Neuronal stem cell (in vitro differentiated cells): Measurements from ENCODE around the gene SAP25.

Experiments
- DNase-seq: peaks from one replicate; pipeline ENCODE4 v3.0.0-alpha.2; 2013; ENCODE audit warnings: low spot score
- H2AFZ ChIP-seq: one replicate; pipeline ENCODE4 v1.6.1; 2013; ENCODE audit warnings: mild to moderate bottlenecking, low read length, inconsistent platforms
- H2AK5ac ChIP-seq: 2 replicates; pipeline ENCODE4 v1.6.1; 2013; ENCODE audit warnings: low read depth, mild to moderate bottlenecking, inconsistent platforms, low read length, moderate library complexity, mixed read lengths
- H2BK120ac ChIP-seq: 2 replicates; pipeline ENCODE4 v1.6.1; 2013; ENCODE audit warnings: low read depth, mild to moderate bottlenecking, inconsistent platforms, low read length, moderate library complexity, mixed read lengths
- H2BK12ac ChIP-seq: one replicate; pipeline ENCODE4 v1.6.1; 2013; ENCODE audit warnings: low read length, inconsistent platforms
- H2BK15ac ChIP-seq: 2 replicates; pipeline ENCODE4 v1.6.1; 2013; ENCODE audit warnings: mild to moderate bottlenecking, low read length, inconsistent platforms, mixed read lengths
- H2BK5ac ChIP-seq: one replicate; pipeline ENCODE4 v1.6.1; 2013; ENCODE audit warnings: inconsistent platforms, mild to moderate bottlenecking, low read length, moderate library complexity
- H3K14ac ChIP-seq: one replicate; pipeline ENCODE4 v1.6.1; 2013; ENCODE audit warnings: low read length, inconsistent platforms
- H3K18ac ChIP-seq: 2 replicates; pipeline ENCODE4 v1.6.1; 2013; ENCODE audit warnings: low read length, inconsistent platforms
- H3K23ac ChIP-seq: 2 replicates; pipeline ENCODE4 v1.6.1; 2013; ENCODE audit warnings: low read depth, mild to moderate bottlenecking, mixed read lengths, low read length, inconsistent platforms; ENCODE audit not compliant: poor library complexity
- H3K27ac ChIP-seq: replicated peaks from 3 replicates; pipeline ENCODE4 v1.5.1; 2013; ENCODE audit warnings: low read length, inconsistent platforms
- H3K27me3 ChIP-seq, 3 experiments: 2 replicates each; pipeline ENCODE4 v1.6.1; 2013; ENCODE audit warnings: low read length in 3 of 3, mild to moderate bottlenecking in 2 of 3, inconsistent platforms in 1 of 3, low read depth in 1 of 3, mixed read lengths in 1 of 3, moderate library complexity in 1 of 3; ENCODE audit not compliant: control insufficient read depth in 3 of 3, insufficient read depth in 3 of 3
- H3K36me3 ChIP-seq, 2 donors: replicated peaks in 1 of 2; 2 replicates each; pipeline ENCODE4 v1.6.1; 2013; ENCODE audit warnings: low read length in 2 of 2; ENCODE audit not compliant: control insufficient read depth in 2 of 2, insufficient read depth in 2 of 2
- H3K4ac ChIP-seq: 2 replicates; pipeline ENCODE4 v1.6.1; 2013; ENCODE audit warnings: inconsistent platforms, mild to moderate bottlenecking, low read length, moderate library complexity
- H3K4me1 ChIP-seq, 2 donors: 1 replicate in 1 of 2; 2 replicates in 1 of 2; pipeline ENCODE4 v1.6.1; 2013; ENCODE audit warnings: low read length in 2 of 2, low read depth in 1 of 2; ENCODE audit not compliant: control insufficient read depth in 2 of 2, insufficient read depth in 1 of 2
- H3K4me2 ChIP-seq: one replicate; pipeline ENCODE4 v1.6.1; 2013; ENCODE audit warnings: mild to moderate bottlenecking, low read length, inconsistent platforms; ENCODE audit not compliant: insufficient read depth, poor library complexity, severe bottlenecking
- H3K4me3 ChIP-seq, 2 donors: 2 replicates each; pipeline ENCODE4 v1.5.1; 2013; ENCODE audit warnings: low read length in 2 of 2, mild to moderate bottlenecking in 2 of 2, inconsistent platforms in 1 of 2, moderate library complexity in 1 of 2
- H3K79me1 ChIP-seq: one replicate; pipeline ENCODE4 v1.6.1; 2013; ENCODE audit warnings: low read depth, mild to moderate bottlenecking, inconsistent platforms, low read length, moderate library complexity
- H3K9ac ChIP-seq: one replicate; pipeline ENCODE4 v1.6.1; 2013; ENCODE audit warnings: mild to moderate bottlenecking, low read depth, low read length, inconsistent platforms; ENCODE audit not compliant: poor library complexity
- H3K9me3 ChIP-seq, 2 donors: replicated peaks in 1 of 2; 2 replicates each; pipeline versions ENCODE3 to v1.6.1; 2013; ENCODE audit warnings: low read length in 2 of 2, mild to moderate bottlenecking in 2 of 2, inconsistent platforms in 1 of 2, low read depth in 1 of 2, mixed read lengths in 1 of 2, moderate library complexity in 1 of 2; ENCODE audit not compliant: control insufficient read depth in 2 of 2, insufficient read depth in 1 of 2
- H4K8ac ChIP-seq: one replicate; pipeline ENCODE4 v1.6.1; 2013; ENCODE audit warnings: low read depth, mild to moderate bottlenecking, inconsistent platforms, low read length, moderate library complexity
- H4K91ac ChIP-seq: one replicate; pipeline ENCODE4 v1.6.1; 2013; ENCODE audit warnings: low read length, low read depth, mild to moderate bottlenecking, inconsistent platforms; ENCODE audit not compliant: poor library complexity
- WGBS, 2 donors: extraction: QIAGEN DNeasy Blood & Tissue Kit; methylation state at CpG; one replicate each; pipeline ENCODE4 v1.1.7; 2013; ENCODE audit warnings: missing lambda C conversion rate in 2 of 2, mixed read lengths in 1 of 2; ENCODE audit not compliant: insufficient read length in 2 of 2, insufficient replicate concordance in 1 of 2; ENCODE audit errors: extremely low coverage in 2 of 2; 5-methylcytosine and 5-hydroxymethylcytosine counted together

Gene SAP25

GRCh38 chr7:100584683-100585510 is 11.2 kb upstream of the SAP25 start:
- no peak overlapping the region for H4K8ac ChIP-seq
- peaks cover 0 to 5% of the 10 kb centered on the region in 2 donors for H3K9me3 ChIP-seq
- peaks cover 3% of the 10 kb centered on the region for H3K79me1 ChIP-seq
- no peak overlapping the region for H2AFZ ChIP-seq
- no peak overlapping the region for H3K4ac ChIP-seq
- H3K23ac ChIP-seq, result no peak overlapping the region
- H2BK15ac ChIP-seq, result no peak overlapping the region
- H3K14ac ChIP-seq, result no peak overlapping the region
- no peak overlapping the region for H2BK12ac ChIP-seq
- peak overlapping the region; percentile 91 to 97 for H3K4me3 ChIP-seq
- no peak overlapping the region for H4K91ac ChIP-seq
- H3K4me1 ChIP-seq, result peaks cover 25% of the 10 kb centered on the region in 2 donors
- H3K18ac ChIP-seq, result peak overlapping the region; percentile 62
- no CpG with 5 or more reads among the region's 20 CpGs for WGBS, 2 donors
- peak overlapping the region; percentile 88 for H3K27ac ChIP-seq
- peak overlapping the region; percentile 63 for H2AK5ac ChIP-seq
- H3K4me2 ChIP-seq, result peak overlapping the region; percentile 97
- no peaks in the 10 kb centered on the region for H3K27me3 ChIP-seq
- peak overlapping the region; percentile 56 for H3K9ac ChIP-seq
- DNase-seq, result peak; percentile 74
- H3K36me3 ChIP-seq, result peaks cover 19 to 40% of the 10 kb centered on the region in 2 donors
- no peak overlapping the region for H2BK120ac ChIP-seq
- no peak overlapping the region for H2BK5ac ChIP-seq

GRCh38 chr7:100584054-100584682 is 10.5 kb upstream of the SAP25 start:
- peak overlapping the region; percentile 8 for H2AK5ac ChIP-seq
- H2BK15ac ChIP-seq, result peak overlapping the region; percentile 20
- H3K27me3 ChIP-seq, result no peaks in the 10 kb centered on the region
- peak overlapping the region in 1 of 2 donors; percentile 91 for H3K4me3 ChIP-seq
- peaks cover 0 to 5% of the 10 kb centered on the region in 2 donors for H3K9me3 ChIP-seq
- no peak overlapping the region for H2BK120ac ChIP-seq
- peak overlapping the region; percentile 97 for H3K4me2 ChIP-seq
- no peak for DNase-seq
- H3K27ac ChIP-seq, result no peak overlapping the region
- peaks cover 23 to 44% of the 10 kb centered on the region in 2 donors for H3K36me3 ChIP-seq
- peaks cover 3% of the 10 kb centered on the region for H3K79me1 ChIP-seq
- no peak overlapping the region for H3K4ac ChIP-seq
- WGBS, 2 donors, result no CpG with 5 or more reads among the region's 15 CpGs
- H3K18ac ChIP-seq, result peak overlapping the region; percentile 70
- H2AFZ ChIP-seq, result no peak overlapping the region
- no peak overlapping the region for H4K8ac ChIP-seq
- peaks cover 17 to 19% of the 10 kb centered on the region in 2 donors for H3K4me1 ChIP-seq
- peak overlapping the region; percentile 94 for H3K23ac ChIP-seq
- H2BK12ac ChIP-seq, result no peak overlapping the region
- H3K14ac ChIP-seq, result no peak overlapping the region
- no peak overlapping the region for H2BK5ac ChIP-seq
- H3K9ac ChIP-seq, result peak overlapping the region; percentile 56
- H4K91ac ChIP-seq, result peak overlapping the region; percentile 32

- Histone ChIP-seq H2BK120ac (no peak overlapping the region), H3K27me3 (no peaks in the 10 kb centered on the region), H3K23ac (peak overlapping the region; percentile 94), H3K18ac (peak overlapping the region; percentile 70), H3K27ac (no peak overlapping the region), H4K8ac (no peak overlapping the region), H2BK15ac (peak overlapping the region; percentile 20), H2BK12ac (no peak overlapping the region), H3K4ac (no peak overlapping the region), H2BK5ac (no peak overlapping the region), H3K9me3 (peaks cover 0 to 5% of the 10 kb centered on the region in 2 donors), H3K36me3 (peaks cover 26 to 51% of the 10 kb centered on the region in 2 donors), H3K9ac (peak overlapping the region; percentile 50), H4K91ac (peak overlapping the region; percentile 32), H3K4me2 (no peak overlapping the region), H3K79me1 (peaks cover 3% of the 10 kb centered on the region), H2AK5ac (no peak overlapping the region), H2AFZ (no peak overlapping the region), H3K4me1 (peaks cover 17 to 19% of the 10 kb centered on the region in 2 donors), H3K4me3 (peak overlapping the region in 1 of 2 donors; percentile 14), H3K14ac (no peak overlapping the region)
- no peak for DNase-seq
- no CpG with 5 or more reads among the region's 23 CpGs for WGBS, 2 donors
Measured at GRCh38 chr7:100583132-100584053, 9.7 kb upstream of the SAP25 start.
